ENCODE measurements around the gene CACNA1G.

The CACNA1G gene

DNA sequence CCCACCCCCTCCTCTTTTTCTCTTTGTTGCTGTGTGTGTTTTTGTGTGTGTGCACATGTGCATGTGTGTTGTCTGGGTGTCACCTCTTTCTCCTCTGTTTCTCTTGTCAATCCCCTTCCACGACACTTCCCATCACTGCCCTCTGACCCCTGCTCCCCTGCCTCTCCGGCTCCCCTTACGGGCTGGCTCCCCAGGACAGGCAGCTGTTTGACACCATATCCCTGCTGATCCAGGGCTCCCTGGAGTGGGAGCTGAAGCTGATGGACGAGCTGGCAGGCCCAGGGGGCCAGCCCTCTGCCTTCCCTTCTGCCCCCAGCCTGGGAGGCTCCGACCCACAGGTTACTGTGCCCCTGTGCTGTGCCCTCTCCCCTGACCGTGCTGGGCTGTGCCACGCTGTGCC, 59.0 kb downstream of the CACNA1G start:
- TF ChIP-seq, protein P1, sequence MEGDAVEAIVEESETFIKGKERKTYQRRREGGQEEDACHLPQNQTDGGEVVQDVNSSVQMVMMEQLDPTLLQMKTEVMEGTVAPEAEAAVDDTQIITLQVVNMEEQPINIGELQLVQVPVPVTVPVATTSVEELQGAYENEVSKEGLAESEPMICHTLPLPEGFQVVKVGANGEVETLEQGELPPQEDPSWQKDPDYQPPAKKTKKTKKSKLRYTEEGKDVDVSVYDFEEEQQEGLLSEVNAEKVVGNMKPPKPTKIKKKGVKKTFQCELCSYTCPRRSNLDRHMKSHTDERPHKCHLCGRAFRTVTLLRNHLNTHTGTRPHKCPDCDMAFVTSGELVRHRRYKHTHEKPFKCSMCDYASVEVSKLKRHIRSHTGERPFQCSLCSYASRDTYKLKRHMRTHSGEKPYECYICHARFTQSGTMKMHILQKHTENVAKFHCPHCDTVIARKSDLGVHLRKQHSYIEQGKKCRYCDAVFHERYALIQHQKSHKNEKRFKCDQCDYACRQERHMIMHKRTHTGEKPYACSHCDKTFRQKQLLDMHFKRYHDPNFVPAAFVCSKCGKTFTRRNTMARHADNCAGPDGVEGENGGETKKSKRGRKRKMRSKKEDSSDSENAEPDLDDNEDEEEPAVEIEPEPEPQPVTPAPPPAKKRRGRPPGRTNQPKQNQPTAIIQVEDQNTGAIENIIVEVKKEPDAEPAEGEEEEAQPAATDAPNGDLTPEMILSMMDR (IDR thresholded peaks at IDR 0.05; ENCODE audit: low read depth, low read length): no peak
- no peak for DNase-seq (ENCODE audit: low read depth, low spot score)
- in situ Hi-C loops (cut with HindIII; ENCODE audit: low sequenced_read_pairs): no loop called here
- no peak overlapping the region for H3K4me3 ChIP-seq (ENCODE audit: low read depth, low read length)

- in situ Hi-C loops (cut with HindIII; ENCODE audit: low sequenced_read_pairs): no loop called here
- DNase-seq (ENCODE audit: low read depth, low spot score): no peak
- TF ChIP-seq, protein P1 (IDR thresholded peaks at IDR 0.05; ENCODE audit: low read depth, low read length): no peak
- H3K4me3 ChIP-seq (ENCODE audit: low read depth, low read length): no peak overlapping the region
Measured at GRCh38 chr17:50620237-50620636, 59.7 kb downstream of the CACNA1G start.

- in situ Hi-C loops (cut with HindIII; ENCODE audit: low sequenced_read_pairs): no loop called here
- TF ChIP-seq, protein P1 (IDR thresholded peaks at IDR 0.05; ENCODE audit: low read depth, low read length): peak; percentile 42
- H3K4me3 ChIP-seq (ENCODE audit: low read depth, low read length): no peak overlapping the region
- no peak for DNase-seq (ENCODE audit: low read depth, low spot score)
Measured at GRCh38 chr17:50620858-50621257, 60.3 kb downstream of the CACNA1G start.

- TF ChIP-seq, protein P1 (IDR thresholded peaks at IDR 0.05; ENCODE audit: low read depth, low read length): no peak
- in situ Hi-C loops (cut with HindIII; ENCODE audit: low sequenced_read_pairs): no loop called here
- no peak overlapping the region for H3K4me3 ChIP-seq (ENCODE audit: low read depth, low read length)
- DNase-seq (ENCODE audit: low read depth, low spot score): no peak
Measured at GRCh38 chr17:50621574-50622031, 61.1 kb downstream of the CACNA1G start.

GRCh38 chr17:50624321-50624934, 63.9 kb downstream of the CACNA1G start:
- DNase-seq (ENCODE audit: low read depth, low spot score): no peak
- no peak overlapping the region for H3K4me3 ChIP-seq (ENCODE audit: low read depth, low read length)
- in situ Hi-C loops (cut with HindIII; ENCODE audit: low sequenced_read_pairs): no loop called here
- TF ChIP-seq, protein P1 (IDR thresholded peaks at IDR 0.05; ENCODE audit: low read depth, low read length): no peak

- in situ Hi-C loops (cut with HindIII; ENCODE audit: low sequenced_read_pairs): no loop called here
- no peak for DNase-seq (ENCODE audit: low read depth, low spot score)
- TF ChIP-seq, protein P1 (IDR thresholded peaks at IDR 0.05; ENCODE audit: low read depth, low read length): no peak
- H3K4me3 ChIP-seq (ENCODE audit: low read depth, low read length): no peak overlapping the region
Measured at GRCh38 chr17:50625032-50625871, 64.7 kb downstream of the CACNA1G start.

Data from astrocyte of the spinal cord (primary cell).